Stimulated activated CD8-positive, alpha-beta memory T cell treated with anti-CD3 and anti-CD28 coated beads, Interleukin-7, amount 100 ng/mL, for 48 hours (primary cell): ENCODE data around the gene SRSF12.
"Not testable (repeated sequence)": the region's sequence is repeated elsewhere in the genome, so short reads cannot be mapped to it uniquely, and the experiment has no call there.

Experiments
- DNase-seq, 2 donors: peaks; one replicate each; pipeline ENCODE4 v3.0.0-alpha.2; 2020; ENCODE audit warnings: low read depth in 1 of 2; ENCODE audit errors: extremely low read depth in 1 of 2

SRSF12 gene

DNA sequence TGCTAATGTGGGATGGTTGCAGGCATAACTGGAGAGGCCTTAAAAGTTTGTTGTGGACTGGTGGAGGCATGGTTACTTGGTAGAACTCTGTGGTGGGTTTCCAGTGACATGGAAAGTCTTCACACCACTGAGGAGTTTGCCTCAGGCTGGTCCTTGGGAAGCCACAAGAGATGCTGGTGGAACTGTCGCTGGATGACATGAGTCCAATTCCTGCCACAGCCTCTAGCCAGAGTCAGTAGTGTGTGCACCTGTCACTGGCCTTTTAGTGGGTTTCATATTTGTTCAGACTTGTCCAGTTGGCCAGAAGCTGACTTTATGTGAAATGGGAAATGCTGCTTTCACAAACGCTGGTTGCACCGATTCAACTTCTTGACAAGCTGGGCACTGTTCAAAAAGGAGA is 13.7 kb upstream of the SRSF12 start:
- no peak for DNase-seq

DNA sequence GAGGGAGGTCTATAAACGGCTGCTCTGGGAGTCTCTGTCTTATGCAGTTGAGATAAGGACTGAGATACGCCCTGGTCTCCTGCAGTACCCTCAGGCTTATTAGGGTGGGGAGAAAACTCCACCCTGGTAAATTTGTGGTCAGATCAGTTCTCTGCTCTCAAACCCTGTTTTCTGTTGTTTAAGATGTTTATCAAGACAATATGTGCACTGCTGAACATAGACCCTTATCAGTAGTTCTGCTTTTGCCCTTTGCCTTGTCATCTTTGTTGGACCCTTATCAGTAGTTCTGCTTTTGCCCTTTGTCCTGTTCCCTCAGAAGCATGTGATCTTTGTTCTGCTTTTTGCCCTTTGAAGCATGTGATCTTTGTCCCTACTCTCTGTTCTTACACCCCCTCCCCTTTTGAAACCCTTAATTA is 10.4 kb upstream of the SRSF12 start:
- not testable (repeated sequence) for DNase-seq

DNA sequence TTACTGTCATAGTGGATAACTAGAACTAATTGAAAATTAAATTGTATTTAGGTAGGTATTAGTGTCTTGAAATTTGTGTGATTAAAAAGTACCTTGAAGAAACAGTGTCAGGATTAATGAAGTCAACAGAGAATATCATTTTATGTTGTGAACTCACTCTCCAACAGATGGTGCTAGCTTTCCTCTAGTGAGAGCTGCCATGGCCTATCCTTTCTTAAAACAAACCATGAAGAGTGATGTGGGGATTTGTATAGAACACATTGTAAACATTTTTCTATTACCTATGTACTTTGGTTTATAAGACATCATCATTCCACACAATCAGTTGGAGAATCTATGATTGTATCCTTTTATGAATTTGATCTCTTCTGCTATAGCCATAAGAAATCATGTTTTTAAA is 4.8 kb upstream of the SRSF12 start:
- no peak for DNase-seq

- DNase-seq, result no peak
These were observed 4.1 kb upstream of the SRSF12 start for GRCh38 chr6:89121934-89122333.

GRCh38 chr6:89120371-89120770 is 2.5 kb upstream of the SRSF12 start:
- no peak for DNase-seq

DNA sequence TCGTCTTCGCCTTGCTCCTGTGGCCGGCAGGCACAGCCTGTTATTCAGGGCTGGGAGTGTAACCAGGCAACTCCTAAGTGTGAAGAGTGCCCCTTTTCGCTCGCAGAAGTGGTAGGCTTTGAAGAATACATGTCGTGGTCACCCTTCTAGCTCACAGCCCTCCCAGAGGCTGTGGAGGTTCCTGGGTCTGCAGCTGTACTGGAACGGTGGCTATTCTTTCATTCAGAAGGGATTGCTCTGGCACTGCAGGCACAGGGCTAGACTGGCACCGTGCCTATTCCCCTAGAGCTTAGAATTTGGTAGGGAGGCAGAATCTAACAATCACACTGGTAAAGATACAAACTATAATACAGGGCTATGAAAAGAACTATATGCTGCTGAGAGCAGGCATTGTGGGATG is 1.1 kb upstream of the SRSF12 start:
- DNase-seq, result no peak

DNA sequence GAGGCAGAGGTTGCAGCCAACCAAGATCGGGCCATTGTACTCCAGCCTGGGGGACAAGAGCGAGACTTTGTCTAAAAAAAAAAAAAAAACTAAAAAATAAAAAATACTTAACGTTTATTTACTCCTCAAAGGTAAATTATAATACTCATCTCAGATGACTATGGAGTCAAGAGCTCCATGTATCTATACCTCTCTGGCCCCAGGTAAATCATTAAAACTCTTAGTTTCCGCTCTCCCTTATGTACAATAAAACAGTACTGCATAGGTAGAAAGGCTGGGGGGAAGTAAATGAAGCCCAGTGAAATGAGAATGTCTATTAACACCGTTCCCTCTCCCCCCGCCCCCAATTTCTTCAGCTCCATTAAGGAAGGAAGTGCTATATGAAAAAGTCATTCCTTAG is 1.2 kb downstream of the SRSF12 start:
- DNase-seq, result no peak

DNA sequence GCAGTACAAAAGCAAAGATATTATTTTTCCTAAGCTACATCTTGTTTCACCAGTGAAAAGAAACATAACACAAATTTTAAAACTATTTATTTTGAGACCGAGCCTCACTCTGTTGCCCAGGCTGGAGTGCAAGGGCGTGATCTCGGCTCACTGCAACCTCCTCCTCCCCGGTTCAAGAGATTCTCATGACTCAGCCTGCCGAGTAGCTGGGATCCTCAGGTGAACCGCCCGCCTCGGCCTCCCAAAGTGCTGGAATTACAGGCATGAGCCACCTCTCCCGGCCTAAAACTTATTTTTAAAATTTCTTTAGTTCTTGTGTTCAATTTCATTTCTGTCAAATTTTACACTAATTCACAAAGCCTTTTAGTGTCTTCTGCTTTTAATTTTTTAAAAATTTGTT is 5.9 kb downstream of the SRSF12 start:
- DNase-seq, result no peak

GRCh38 chr6:89110284-89110683 is 7.6 kb downstream of the SRSF12 start:
- DNase-seq, result no peak

DNA sequence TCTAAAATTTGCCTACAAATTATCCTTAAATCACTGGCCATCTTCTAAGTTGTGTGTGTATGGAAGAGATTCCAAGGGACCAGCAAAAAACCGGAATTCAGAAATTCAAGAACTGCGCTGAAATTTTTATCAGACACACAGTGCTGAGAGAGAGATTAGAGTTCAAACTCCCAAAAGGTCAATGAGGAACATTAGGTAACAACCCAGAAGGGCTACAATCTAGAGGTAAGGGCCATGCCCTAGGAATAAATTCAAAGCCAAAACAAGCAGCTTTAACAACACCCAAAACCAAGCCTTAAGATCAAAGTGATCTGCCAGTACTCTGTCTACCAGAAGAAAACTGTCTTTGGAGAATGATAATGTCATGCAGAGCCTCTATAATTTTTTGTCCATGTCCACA is 17.8 kb downstream of the SRSF12 start:
- DNase-seq, result no peak

DNA sequence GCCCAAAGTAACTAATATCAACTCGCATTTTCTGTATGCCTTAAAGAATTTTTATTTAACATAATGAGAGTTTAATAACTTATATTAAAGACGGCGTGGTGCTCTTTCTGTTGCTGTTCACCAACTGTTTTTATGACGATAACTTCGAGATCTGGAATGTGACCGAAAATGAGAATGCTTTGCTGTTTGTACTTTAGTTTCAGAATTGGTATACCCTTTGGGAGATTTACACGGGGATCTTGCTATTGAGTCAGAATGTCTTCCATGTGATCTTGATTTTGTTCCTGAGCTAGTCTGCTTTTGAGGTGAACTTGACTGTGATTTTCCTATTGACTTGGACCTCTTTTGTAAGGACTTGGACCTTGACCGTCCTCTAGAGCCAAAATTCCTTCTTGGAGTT is 19.4 kb downstream of the SRSF12 start:
- no peak for DNase-seq

DNA sequence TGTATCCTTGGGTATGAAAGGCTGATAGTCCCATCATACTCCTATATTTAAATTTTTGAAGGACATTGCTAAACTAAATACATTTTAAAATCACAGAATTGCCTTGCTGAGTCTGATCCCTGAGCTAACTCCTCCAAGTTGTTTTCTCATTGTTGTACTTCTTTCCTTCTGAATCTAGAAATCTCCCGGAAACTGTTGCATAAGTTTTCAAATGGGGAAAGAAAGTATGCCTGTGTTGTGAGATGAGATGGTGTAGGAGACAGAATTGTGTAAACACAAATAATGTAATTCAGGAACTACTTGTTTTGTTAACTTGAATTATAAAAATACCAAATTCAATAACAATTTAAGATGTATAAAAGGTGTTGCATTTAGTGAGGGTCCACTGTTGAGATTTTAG is 30.0 kb downstream of the SRSF12 start:
- no peak for DNase-seq

DNA sequence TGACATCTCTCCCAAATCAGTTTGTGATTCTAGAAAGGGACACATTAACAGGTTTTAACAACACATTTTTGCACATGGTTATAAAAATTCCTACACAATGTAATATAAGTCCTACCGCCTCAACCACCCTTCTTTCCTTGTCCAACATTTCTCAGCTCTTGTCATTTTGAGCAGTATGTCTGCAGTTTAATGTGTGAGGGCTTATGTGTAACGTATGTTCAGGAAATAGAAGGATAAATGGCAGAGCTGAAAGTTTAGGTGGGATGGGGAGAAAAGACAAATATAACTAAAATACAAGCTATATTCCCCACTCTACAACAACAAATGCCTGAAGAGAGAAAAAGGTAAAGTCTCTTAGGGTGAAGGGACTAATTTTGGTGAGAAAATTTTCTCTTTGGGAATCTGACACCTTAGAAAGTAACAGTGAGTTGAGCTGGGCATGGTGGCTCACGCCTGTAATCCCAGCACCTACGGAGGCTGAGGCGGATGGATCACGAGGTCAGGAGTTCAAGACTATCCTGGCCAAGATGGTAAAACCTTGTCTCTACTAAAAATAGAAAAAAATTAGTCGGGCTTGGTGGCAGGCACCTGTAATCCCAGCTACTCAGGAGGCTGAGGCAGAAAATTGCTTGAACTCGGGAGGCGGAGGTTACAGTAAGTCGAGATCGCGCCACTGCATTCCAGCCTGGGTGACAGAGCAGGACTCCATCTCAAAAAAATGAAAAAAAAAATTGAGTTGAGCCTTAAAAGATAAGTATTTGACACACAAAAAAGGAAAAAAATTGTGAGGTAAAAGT is 32.3 kb downstream of the SRSF12 start:
- DNase-seq, result no peak

GRCh38 chr6:89084954-89085353 is 32.9 kb downstream of the SRSF12 start:
- DNase-seq, result no peak

DNA sequence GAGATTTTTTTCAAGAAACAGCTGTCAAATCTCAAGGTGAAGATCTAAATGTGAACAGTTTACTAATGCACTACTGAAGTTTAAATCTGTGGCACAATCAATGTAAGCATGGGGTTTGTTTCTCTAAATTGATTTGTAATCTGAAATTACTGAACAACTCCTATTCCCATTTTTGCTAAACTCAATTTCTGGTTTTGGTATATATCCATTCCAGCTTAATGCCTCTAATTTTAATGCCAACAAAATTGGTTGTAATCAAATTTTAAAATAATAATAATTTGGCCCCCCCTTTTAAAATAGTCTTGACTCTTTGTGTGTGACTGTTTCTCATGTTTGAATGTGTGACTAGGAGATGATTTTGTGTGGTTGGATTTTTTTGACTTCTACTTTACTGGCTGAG is 33.3 kb downstream of the SRSF12 start:
- DNase-seq, result no peak

DNA sequence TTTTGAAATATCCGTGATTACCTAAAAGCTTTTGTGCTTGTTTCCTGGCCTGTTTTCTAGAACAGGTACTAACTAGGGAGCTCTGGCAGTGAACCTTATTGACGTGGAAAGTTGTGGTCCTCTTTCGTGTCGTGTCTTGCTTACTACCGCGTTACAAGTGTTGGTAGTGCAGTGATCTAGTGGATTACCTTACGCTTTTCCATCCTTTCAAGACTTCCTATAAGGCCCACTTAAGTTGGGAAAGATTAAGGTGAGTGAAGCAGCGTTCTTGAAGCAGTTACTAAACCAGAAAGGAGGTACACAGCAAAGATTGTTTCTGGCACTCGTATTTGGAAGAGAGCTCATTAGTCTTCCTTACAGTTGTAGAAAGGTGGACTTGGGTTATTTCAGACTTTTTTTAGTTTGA is 35.4 kb downstream of the SRSF12 start:
- no peak for DNase-seq

GRCh38 chr6:89081423-89082322 is 36.2 kb downstream of the SRSF12 start:
- peak; percentile 93 to 95 for DNase-seq

DNA sequence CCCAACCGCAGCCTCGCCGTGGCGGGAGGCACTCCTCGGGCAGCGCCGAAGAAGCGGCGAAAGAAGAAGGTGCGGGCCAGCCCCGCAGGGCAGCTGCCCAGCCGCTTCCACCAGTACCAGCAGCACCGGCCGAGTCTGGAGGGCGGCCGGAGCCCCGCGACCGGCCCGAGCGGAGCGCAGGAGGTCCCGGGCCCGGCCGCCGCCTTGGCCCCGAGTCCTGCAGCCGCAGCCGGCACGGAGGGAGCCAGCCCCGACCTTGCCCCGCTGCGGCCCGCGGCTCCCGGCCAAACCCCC is 36.8 kb downstream of the SRSF12 start:
- DNase-seq, result no peak

GRCh38 chr6:89080281-89081128 is 37.4 kb downstream of the SRSF12 start, which contains the start of gene PNRC1:
TSS of gene PNRC1 (plus strand) at chr6:89080751. CDS start at chr6:89080895, 144 bp downstream.
- peak; percentile 99 to 100 for DNase-seq

DNA sequence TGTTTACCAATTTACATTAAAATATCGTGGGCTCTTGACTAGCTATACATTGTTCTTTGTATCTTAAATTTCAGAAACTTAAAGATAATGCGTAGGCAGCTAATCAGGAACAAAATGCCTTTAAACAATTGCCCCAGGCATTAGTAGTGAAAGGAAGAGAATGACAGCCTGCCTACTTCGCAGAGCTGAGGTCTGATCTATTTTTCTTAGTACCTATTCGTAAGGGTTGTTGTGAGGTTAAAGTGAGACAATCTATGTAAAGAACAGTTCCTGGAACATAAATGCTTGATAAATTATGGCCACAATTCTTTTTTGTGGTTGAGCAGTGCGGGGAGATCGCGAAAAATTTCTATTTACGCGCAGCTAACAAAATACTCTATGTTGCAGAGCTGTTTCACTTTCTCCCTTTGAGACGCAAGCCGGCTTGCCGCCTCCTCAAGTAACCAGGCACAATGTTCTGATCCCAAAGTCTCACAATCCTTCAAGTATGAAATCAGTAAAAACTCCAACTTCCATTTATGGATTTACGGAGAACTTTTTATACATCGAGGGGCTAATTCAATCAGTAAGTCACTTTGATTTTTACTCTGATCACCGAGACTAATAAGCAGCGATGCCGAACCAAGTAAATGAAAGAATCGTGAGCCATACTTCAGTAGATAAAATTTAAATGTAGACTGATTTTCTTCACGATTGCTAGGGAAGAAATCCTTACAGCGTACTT is 38.2 kb downstream of the SRSF12 start:
- peak in 1 of 2 donors; percentile 30 for DNase-seq

DNA sequence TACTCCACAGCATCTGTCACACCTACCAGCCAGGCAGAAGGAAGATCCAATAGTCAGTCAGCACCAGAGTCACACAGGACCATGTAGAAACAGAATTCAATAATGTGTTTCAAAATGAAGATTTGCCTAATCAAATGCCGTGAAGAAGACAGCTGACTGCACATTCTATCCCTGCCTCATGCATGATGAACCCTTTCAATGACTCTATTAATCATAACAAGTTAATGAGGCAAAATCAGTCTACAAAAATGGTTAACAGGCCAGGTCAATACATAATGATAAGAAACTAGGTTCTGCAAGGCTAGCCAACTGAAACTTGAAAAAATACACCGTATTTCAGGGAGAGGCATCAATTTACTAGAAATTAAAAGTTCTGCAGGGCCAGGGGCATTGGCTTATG is 44.0 kb downstream of the SRSF12 start:
- no peak for DNase-seq
